Umbilical cord (tissue), 2 donors: Measurements from ENCODE around the gene SLC25A41. TPM values are rescaled to one million over a fixed set of nuclear protein-coding genes. Genes with fewer than 3 reads are reported as not detected.

Experiments
- DNase-seq: peaks from one replicate; pipeline ENCODE4 v3.0.0-alpha.2; 2015; ENCODE audit warnings: low spot score
- total RNA-seq: library from RNA; depleted of rRNA; stranded (reverse); fragments of >200 nt; gene quantifications from one replicate; pipeline ENCODE4 v1.2.3, GENCODE V29; 2014; ENCODE audit warnings: low replicate concordance; ENCODE audit not compliant: insufficient read depth

Gene SLC25A41
- total RNA-seq, 1 donor from 2014 or later, result not detected

GRCh38 chr19:6460099-6460884, 26.7 kb upstream of the SLC25A41 start:
- DNase-seq, result peak; percentile 99

- DNase-seq, result peak; percentile 84
These were observed 25.9 kb upstream of the SLC25A41 start, which contains the start of gene SLC25A23 for GRCh38 chr19:6459262-6460098. Gene SLC25A23 (minus strand): TSS chr19:6459792. CDS start chr19:6459628, 164 bp downstream.

GRCh38 chr19:6458695-6459261, 25.2 kb upstream of the SLC25A41 start:
- no peak for DNase-seq

GRCh38 chr19:6457958-6458694, 24.6 kb upstream of the SLC25A41 start:
- DNase-seq, result no peak

- no peak for DNase-seq
These were observed 22.4 kb upstream of the SLC25A41 start for GRCh38 chr19:6455924-6456323.

GRCh38 chr19:6453951-6454565, 20.5 kb upstream of the SLC25A41 start:
- DNase-seq, result no peak

- DNase-seq, result no peak
These were observed 19.3 kb upstream of the SLC25A41 start for GRCh38 chr19:6452899-6453298.

- no peak for DNase-seq
These were observed 18.7 kb upstream of the SLC25A41 start for GRCh38 chr19:6452223-6452614.

GRCh38 chr19:6451583-6452222, 18.1 kb upstream of the SLC25A41 start:
- DNase-seq, result no peak

GRCh38 chr19:6450166-6450565, 16.6 kb upstream of the SLC25A41 start:
- no peak for DNase-seq

GRCh38 chr19:6448045-6448444, 14.5 kb upstream of the SLC25A41 start:
- no peak for DNase-seq

- no peak for DNase-seq
These were observed 12.9 kb upstream of the SLC25A41 start for GRCh38 chr19:6446452-6446851.

- no peak for DNase-seq
These were observed 10.4 kb upstream of the SLC25A41 start for GRCh38 chr19:6443986-6444385.

- no peak for DNase-seq
These were observed 8.6 kb upstream of the SLC25A41 start for GRCh38 chr19:6442087-6442688.

GRCh38 chr19:6440905-6441304, 7.3 kb upstream of the SLC25A41 start:
- no peak for DNase-seq

GRCh38 chr19:6439743-6440142, 6.2 kb upstream of the SLC25A41 start:
- no peak for DNase-seq

- DNase-seq, result no peak
These were observed 398 bp downstream of the SLC25A41 start for GRCh38 chr19:6433165-6433564.

GRCh38 chr19:6431891-6432290, 1.7 kb downstream of the SLC25A41 start:
- no peak for DNase-seq

- no peak for DNase-seq
These were observed 3.9 kb downstream of the SLC25A41 start for GRCh38 chr19:6429419-6430221.
